HG02610 (cell line): ENCODE measurements around the gene SBNO2.

Experiments
- ATAC-seq: cut with Tn5 transposase; IDR thresholded peaks from one replicate; pipeline ENCODE4 v1.9.1; 2021; ENCODE audit warnings: mild to moderate bottlenecking, moderate library complexity; ENCODE audit not compliant: unreplicated experiment

SBNO2 gene

DNA sequence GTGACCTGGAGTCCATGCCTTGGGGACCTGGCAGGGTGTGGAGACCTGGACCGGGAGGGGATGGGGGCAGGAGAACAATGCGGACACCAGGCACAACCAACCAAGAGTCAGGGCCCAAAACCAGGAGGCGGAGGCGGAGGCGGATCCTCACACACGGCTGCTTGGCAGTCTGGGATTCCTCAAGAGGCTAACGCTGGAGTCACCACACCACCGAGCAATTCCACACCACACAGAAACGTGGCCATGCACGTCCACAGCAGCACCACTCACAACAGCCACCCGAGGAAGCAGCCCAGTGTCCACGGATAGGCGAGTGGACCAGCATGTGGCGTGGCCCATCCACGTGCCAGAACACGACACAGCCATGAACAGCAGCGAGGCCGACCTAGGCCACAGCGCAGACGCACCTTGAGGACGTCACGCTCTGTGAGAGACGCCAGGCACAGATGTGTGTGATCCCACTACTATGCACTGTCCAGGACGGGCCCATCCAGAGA is 17.7 kb downstream of the SBNO2 start:
- ATAC-seq: no peak

DNA sequence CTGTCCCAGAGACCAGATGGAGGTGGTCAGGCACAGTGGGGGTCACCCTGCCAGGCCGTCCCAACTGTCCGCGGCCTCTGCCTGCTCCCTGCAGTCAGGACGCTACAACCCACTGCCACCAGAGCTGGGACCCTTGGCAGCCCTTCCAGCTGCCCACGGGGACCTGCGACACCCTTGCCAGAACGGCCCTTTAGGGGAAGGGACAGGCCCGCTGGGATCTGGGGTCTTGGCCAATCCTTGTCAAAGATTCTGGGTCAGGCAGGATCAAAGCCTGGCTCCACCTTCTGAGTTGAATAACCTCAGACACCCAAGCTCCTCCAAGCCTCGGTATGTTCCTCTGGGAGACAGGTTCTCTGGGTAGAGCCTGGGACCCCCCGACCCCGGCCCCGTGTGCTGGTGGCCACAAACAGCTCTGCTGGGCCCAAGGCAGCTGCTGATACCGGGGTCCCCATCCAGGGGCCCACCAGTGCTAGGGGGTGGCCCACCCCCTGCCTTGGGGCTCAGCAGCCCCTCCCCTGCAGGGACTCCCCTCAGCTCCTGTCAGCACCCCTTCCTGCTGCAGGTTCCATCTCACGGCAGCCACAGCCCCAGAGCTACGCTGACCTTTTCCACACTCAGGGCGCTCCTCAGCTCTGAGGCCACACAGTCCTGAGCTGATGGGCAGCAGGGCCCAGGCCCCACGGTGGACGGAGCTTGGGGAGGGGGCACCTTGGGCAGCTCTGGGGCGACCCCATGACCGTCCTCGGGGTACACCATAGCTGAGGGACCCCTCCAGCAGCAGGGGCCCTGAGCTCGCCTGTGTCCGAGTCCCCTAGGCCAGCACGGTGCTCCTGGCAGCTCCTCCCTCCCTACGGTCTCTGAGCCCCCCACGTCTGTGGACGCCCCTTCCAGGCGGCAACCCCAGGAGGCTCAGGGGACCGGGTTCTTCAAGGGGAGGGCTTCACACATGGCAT is 18.4 kb downstream of the SBNO2 start:
- no peak for ATAC-seq

DNA sequence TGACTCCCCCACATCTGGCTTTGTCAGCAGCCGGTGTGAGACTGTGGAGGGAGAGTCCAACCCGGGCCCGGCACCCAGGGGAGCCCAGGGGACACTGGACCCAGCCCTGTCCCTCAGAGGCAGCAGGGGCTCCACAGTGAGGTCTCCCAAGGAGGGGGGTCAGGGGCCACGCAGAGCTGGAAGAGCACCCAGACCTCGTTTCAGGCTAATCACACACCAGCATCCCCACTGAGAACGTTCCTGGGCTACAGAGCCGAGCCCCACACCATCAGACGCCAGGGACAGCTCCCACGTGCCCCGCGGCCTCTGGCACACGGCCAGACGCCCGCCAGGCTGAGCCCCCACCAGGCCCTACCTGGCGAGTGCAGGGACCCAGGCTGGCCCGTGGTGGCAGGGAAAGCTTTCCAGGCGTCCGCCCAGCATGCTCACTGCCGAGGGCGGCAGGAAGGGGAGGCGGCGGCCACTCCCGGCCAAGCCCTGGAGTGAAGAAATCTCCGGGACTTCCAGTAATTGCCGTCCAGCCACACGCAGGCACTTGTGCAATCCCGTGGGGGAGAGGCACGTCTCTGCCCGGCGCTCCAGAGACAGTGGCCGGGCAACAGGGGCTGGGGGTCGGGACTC is 19.2 kb downstream of the SBNO2 start:
- ATAC-seq: no peak

DNA sequence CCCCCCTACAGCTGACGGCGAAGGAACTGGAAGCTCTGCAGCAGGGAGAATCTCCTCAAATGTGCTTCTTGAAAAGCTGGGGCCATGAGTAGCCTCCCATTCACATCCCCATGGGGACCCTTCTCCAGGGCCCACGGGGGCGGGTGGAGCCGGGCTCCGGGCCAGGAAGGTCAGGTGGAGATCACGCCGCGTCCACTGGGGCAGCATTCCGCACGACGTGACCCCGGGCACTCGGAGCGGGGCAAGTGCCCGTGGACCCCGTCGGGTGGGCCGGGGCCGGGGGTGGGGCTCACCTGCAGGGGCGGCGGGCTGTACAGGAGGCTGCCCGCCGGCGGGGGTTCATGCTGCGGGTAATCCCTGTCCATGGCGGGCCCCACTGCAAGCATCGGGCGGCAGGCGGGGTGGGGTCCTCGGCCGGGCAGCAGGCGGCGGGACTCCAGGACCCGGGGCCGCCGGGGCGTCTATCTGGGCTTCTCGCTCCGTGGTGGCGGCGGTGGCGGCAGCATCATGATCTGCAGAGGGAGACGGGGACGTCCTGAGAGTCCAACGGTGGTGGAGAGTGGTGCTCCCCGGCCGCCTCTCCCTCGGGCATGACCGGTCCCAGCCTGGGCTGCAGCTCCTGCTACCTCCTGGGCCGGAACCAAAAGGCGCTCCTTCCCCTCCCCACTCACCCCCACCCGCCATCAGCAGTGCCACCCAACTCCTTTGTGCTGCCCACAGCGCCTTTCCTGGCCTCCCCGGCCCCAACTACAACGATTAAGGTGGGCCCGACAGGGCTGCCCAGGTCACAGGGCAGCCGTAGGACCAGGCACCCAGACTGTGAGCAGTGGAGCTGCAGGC is 20.0 kb downstream of the SBNO2 start:
- no peak for ATAC-seq

DNA sequence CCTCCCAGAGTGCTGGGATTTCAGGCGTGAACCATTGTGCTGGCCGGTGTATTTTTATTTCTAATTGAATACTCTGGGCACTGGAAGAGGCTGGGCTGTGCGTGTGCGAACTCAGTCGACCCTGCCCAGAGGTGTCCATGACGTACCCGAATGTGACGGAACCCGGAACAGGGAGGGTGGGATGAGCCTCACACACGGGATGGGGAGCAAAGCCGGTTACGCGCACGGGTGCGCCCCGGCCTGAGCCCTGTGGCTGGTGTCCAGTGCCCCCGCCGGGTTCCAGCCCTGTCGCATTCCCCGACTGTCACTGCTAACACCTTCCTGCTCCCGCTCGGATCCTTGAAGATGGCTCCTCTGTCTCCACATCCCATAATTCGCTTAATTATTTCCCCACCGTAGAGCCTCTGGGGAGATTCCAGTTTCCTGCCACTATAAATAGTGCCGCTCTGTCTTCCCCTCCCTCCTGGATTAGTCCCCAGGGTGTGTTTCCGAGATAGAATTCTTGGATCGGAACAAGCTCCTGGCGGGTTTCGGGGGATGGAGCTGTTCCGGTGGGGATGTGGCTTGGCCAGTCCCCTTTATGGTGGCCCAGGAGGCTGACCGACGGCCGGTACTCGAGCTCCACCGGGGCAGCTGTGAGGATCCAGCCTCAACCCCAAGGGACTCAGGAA is 22.0 kb downstream of the SBNO2 start:
- ATAC-seq: no peak

DNA sequence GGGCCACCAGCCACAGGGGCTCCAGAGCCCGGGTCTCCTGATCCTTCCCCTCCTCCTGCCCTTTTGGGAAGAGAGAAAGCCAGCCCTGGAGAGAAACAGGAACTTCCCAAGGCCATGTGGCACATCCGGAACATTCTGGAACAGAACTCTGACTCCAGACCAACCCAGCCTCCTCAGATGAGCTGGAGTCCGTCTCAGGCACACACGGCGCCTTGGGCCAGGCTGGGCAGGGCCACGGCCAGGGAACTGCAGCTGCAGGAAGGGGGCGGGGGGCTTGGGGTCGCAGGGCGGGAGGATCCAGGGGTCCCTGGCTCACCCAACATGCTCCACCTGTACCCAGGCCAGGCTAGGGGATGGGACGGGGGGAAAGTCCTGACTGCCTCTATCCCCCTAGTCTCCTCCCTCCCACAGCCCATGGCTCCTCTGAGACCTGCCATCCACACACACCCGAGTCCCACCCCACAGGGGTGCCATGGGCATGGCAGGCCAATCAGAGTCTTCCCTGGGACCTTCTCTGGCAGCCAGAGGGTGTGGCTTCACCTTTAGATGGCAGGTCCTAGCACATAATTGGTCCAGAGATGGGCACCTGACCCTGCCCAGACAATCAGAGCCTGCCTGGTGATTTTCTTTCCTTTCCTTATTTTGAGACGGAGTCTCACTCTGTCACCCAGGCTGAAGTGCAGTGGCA is 22.9 kb downstream of the SBNO2 start:
- no peak for ATAC-seq

DNA sequence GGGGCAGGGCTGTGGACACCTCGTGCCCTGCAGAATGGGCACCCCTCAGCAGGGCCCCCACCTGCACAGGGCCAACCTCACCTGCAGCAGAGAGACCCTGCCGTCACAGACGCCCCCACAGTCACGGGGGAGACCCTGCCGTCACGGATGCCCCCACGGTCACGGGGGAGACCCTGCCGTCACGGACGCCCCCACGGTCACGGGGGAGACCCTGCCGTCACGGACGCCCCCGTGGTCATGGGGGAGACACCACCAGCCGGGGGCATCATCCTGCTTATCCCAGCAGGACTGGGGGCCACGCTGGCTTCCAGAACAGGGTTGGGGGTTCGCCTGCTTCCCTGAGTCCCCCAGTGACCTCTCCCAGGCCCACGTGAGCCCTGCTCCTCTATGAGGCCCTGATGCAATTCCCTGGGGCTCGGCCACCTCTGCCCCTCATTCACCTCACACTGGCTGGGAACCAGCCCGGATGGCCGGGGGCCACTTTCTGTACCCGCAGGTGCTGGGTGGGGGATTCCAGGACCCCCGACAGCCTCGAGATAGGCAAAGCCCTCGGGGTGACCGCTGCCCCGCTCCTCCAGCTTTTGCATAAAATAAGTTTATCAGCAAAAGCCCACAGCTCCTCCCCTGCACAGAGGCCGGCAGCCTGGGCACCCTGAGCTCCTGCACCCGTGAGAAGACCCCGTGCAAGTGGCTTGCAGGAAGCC is 23.6 kb downstream of the SBNO2 start:
- no peak for ATAC-seq

DNA sequence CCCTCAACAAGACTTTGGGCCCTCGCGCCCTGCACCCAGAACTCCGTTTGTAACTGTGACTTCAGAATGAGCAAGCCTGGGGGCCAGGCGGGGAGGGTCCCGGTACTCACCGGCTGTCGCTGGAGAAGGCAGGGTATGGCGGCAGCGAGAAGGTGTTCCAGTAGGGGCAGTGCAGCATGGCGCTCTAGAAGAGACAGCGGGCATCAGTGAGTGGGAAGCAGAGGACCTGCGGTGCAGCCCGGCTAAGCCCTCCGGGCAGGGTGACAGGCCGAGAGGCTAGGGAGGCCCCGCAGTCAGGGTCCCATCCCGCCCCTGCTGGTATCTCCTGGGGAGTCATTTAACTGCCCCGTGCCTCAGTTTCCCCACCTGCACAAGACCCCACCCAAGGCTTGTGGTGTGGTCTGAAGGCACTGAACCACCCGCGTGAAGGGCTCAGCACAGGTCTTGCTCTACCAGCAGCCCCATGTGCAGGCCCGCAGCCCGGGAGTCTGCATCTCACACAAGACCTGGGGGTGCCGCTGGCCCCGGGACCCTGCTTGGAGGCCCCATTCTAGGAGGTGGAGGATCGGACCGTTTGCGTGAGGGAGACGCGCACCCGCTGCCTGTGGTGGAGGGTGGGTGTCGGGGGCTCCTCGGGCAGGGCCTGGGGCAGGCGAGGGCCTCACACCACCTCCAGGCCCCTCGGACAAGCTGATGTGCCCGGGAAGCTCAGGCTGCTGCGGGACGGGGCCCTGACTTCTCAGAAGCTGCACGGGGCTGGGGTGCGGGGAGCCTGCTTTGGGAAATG is 24.6 kb downstream of the SBNO2 start:
- ATAC-seq: no peak

DNA sequence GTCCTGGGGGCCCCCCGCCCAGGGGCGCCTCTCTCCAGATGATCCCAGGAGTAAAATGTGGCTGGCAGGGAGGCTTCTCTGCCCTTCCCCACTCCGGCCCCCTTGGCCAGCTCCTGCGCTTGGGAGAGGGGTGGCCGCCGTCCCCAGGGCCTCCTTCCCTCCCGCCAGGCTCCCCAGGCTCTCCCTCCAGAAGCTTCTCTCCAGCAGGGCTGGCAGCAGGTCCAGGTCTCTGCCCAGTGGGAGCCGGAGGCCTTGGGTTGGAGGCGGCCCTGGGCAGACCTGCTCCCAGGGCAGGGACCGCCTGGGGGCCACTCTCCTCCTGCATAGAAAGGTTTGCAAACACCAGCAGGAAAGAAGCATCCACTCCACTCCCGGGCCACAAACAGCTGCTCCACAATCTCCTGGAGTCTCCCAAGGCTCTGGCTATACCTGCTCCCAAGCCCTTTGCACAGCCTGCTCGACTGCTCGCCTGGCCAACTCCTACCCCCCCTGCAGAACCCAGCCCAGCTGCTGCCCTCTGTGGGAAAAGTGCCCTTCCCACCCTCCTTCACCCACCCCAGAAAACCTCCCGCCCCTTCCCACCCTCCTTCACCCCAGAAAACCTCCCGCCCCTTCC is 26.0 kb downstream of the SBNO2 start:
- no peak for ATAC-seq

DNA sequence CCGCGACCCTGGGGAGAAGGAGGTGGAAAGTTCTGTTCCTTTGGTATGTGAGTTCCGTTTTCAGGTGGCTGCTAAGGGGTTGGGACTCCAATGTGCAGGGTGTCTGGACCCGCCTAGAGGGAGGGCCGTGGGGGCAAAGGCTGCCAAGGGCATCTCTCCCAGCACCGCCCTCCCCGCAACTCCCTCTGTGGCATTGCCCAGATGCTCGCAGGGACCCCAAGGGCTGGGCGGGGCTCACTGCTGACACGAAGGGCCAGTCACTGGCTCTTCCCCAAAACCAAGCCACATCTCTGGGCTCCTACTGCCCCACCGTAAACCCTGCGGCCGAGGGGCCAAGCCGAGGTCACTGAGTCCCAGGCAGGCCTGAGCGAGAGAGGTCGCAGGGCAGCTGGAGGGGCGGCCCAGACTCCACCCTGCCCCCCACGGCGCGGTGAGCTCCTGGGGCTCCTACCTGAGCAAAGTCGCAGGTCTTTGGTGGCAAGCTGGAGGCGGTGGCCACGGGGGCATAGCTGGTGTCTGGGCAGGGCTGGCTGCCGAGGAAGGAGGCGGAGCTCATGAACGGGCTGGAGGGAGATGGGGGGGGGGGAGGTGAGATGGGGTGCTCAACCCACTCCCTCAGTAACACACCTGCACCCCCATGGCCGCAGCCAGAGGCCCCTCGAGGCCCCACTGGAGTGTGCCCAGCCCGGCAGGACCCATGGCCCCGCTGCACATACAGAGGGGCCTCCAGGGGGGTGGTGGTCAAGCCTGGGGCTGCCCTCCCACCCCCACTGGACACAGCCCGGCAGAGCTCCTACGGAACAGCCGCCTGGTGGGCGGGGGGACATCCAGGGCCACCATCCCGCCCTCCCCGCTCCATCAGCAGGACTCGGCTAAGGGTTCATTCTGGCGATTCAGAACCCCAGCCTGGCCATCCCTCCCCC is 26.9 kb downstream of the SBNO2 start:
- no peak for ATAC-seq

DNA sequence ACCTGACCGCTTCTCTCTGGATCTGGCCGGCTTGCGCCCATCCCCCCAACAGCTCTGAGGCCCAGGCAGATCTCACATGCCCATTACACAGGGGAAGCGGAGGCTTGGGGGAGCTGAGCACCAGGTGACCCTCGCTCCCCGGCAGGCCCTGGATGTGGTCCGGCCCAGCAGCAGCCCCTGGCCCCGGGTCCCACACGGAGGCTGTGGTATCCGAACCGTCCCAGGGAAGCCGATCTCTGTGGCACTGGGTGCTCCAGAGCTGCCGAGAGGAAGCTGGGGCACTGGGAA is 27.7 kb downstream of the SBNO2 start:
- no peak for ATAC-seq

DNA sequence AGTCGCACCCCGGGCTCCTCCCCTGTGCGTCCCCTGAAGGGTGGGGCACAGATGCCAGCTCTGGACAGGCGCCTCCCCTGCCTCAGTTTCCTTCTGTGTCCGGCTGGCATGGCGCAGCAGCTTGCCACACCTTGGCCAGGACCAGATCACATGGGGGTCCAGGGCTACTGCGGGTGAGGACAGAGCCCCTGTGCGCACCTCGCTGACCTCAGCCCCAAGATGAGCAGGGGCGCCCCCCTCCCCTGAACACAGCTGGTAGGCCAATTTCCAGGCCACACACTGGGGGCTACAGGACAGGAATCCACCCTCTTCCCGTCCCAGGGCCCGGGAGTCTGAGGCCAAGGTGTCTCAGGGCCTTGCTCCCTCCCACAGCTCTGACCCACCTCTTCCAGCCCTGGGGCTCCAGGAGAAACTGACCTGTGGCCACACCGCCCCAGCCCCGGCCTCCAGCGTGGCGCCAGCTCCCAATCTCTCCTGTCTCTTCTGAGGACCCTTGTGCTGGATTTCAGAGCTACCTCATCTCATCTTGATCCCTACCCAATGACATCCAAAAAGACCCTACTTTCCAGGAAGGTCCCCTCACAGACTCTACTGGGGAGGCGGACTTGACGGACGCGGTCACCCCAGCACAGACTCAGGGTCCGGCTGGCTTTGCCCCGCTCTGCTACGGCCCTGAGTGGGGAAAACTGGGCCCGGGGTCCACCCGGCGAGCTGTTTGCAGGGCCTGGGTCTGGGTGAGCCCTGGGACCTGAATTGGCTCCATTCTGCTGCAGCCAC is 28.2 kb downstream of the SBNO2 start:
- no peak for ATAC-seq

DNA sequence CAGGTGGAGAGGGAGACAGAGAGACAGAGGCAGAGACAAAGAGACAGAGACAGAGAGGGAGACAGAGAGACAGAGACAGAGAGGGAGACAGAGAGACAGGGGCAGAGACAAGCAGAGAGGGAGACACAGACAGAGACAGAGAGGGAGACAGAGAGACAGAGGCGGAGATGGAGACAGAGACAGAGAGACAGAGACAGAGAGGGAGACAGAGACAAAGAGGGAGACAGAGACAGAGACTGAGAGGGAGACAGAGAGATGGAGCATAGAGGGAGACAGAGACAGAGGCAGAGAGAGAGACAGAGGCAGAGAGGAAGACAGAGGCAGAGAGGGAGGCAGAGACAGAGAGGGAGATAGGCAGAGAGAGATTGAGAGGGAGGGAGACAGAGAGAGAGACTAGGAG is 29.3 kb downstream of the SBNO2 start:
- ATAC-seq: no peak

DNA sequence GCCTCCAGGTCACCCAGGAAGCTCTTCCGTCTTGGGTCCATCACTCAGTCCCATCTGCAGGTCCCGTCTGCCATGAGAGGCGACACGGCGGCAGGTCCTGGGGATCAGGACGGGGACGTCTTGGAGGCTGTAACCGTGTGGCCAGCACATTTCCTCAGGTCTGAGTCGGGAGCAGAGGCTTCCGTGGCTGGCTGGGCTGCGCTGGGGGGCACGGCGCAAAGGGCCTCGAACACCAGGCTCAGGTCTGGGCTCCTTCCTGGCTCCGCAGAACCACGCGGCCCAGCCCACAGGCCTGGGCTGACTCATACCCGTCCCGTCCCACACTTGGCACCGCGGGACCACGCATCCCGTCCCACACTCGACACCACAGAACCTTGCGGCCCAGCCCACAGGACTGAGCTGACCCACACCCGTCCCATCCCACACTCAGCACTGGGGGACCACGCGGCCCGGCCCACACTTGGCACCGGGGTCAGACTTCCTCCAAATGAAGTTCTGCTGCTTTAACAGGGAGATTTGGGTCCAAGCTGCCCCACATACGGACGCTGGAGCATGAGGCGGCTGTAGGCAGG is 30.2 kb downstream of the SBNO2 start:
- no peak for ATAC-seq

DNA sequence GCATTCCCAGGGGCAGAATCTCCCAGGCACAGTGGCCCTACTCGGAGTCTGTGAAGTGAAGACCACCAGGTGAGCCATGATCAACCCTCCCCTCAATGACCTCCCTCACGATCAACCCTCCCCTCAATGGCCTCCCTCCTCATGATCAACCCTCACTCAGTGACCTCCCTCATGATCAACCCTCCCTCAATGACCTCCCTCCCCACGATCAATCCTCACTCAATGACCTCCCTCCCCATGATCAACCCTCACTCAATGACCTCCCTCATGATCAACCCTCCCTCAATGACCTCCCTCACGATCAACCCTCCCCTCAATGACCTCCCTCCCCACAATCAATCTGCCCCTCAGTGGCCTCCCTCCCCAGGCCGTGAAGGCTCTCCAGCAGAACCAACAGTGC is 32.1 kb downstream of the SBNO2 start:
- ATAC-seq: no peak

DNA sequence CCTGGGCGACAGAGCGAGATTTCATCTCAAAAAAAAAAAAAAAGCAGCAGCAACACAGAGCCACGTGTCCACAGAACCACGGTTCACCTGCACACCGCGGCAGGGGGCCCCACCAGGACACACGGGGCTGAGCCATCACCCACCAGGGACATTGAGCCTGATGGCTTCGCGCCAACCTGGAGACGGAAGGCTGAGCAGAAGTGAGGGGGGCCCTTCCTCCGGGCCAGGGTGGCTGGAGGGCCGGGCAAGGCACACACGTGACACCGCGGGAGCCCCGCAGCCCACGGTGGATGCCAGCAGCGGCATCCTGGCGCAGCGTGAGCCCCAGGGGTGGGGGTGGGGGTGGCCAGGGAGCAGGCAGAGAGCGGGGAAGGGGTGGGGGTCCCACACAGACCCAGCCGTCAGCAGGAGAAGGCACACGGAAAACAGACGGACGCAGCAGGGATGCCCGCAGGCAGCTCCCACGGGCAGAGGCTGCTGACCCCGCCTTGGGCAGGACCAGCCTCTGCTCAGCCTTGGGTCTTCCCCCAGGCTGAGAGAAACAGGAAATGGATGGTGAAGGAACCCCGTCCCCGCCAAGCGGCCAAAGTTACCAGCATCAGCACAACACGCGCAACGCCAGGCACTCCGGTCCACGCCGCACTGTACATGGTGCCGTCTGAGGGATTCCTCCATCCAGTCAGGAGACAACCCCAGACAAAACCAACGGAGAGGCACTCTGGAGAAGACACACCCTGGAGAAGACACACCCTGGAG is 33.6 kb downstream of the SBNO2 start:
- ATAC-seq: no peak
